ENCODE data around the gene NPY. TPM values are rescaled to one million over a fixed set of nuclear protein-coding genes. Genes with fewer than 3 reads are reported as not detected.

Gene NPY
- polyA plus RNA-seq, 2 of the 4 experiments (the other 2 are of a cell fraction): not detected

DNA sequence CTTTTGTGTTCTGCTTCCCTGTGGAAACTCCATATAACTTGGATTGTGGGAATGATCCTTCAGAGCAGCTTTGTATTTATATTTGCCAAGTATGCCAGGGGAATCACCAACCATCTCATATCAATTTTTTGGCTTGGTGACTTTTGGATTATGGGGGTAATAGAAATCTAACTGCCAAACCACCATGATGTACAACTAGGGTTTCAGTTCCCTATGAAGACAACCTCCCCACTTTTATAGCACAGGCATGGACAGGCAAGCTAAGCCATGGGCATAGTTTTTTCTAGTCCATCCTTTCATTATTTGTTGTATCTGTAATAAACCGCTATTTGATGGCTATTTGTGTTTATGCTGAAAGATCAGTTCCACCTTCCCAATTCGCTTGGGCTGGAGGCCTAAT, 17.7 kb downstream of the NPY start:
- CTCF ChIA-PET: interaction anchor here (0.6 to 1.3 kb wide), 3 partner anchors 12 to 697 kb away, joined by 3 read pairs; no protein-coding TSS in a partner anchor
- H3K9me3 ChIP-seq: no peaks in the 10 kb centered on the region

DNA sequence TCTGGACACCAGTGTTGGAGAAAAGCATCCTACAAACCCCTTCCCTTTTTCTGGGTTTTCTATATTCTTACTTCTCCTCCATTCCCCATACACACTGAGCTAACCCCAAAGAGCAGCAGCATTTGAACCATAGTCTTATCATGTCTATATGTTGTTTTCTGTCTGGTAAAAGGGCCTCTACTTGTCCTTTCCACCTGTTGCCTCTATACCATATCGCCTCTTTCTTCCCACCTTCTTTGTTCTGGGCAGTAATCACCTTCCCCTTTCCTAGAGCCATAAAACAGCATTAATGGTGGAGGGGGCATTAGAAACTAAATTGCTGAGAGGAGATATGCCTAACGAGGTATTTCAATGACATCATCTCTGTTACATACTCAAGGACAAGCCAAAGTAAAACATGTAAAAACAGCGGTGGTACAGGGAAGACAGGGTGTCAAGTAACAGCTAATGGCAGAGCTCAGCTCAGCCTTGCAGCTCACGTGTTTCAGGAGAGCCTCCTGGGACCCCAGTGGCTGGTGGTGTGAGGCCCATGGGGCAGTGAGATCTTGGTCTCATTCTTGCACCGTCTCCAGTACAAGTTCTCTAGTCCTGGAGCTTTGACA, 20.6 kb downstream of the NPY start:
- Histone ChIP-seq H3K9me3 (no peaks in the 10 kb centered on the region), H3K4me2 (no peak overlapping the region), H3K4me1 (no peaks in the 10 kb centered on the region), H3K4me3 (no peak overlapping the region), H3K27ac (no peak overlapping the region)
- WGBS (ENCODE audit: missing lambda C conversion rate): 5% methylated on average over 5 of the region's 5 CpGs
- CTCF ChIA-PET: no interaction called here
- DNase-seq (ENCODE audit: low read depth in 1 of 2, low spot score in 1 of 2): no peak
- no peak for FAIRE-seq
- TF ChIP-seq RAD21 (conservative IDR thresholded peaks at IDR 0.05 in 1 of 2, IDR thresholded peaks at IDR 0.05 in 1 of 2) (no peak), JUN (IDR thresholded peaks at IDR 0.05) (no peak), ZFP36 (IDR thresholded peaks at IDR 0.05; ENCODE audit: borderline replicate concordance, partially characterized antibody) (no peak), FOXS1 (CRISPR knock-in tag; IDR thresholded peaks at IDR 0.05) (no peak), HOXB5 (CRISPR knock-in tag; IDR thresholded peaks at IDR 0.05) (no peak), ZSCAN20 (CRISPR knock-in tag; IDR thresholded peaks at IDR 0.05) (no peak), GATA3 (IDR thresholded peaks at IDR 0.05; ENCODE audit: borderline replicate concordance) (no peak), CEBPB (IDR thresholded peaks at IDR 0.05) (no peak), FOSL2 (IDR thresholded peaks at IDR 0.05) (no peak), FOSL2 (CRISPR knock-in tag; IDR thresholded peaks at IDR 0.05) (no peak)
- TF ChIP-seq, protein P1, sequence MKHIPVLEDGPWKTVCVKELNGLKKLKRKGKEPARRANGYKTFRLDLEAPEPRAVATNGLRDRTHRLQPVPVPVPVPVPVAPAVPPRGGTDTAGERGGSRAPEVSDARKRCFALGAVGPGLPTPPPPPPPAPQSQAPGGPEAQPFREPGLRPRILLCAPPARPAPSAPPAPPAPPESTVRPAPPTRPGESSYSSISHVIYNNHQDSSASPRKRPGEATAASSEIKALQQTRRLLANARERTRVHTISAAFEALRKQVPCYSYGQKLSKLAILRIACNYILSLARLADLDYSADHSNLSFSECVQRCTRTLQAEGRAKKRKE (CRISPR knock-in tag; IDR thresholded peaks at IDR 0.05; ENCODE audit: low read depth): no peak
- TF ChIP-seq, protein P2, sequence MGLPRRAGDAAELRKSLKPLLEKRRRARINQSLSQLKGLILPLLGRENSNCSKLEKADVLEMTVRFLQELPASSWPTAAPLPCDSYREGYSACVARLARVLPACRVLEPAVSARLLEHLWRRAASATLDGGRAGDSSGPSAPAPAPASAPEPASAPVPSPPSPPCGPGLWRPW (IDR thresholded peaks at IDR 0.05): no peak
- TF ChIP-seq, protein P3, sequence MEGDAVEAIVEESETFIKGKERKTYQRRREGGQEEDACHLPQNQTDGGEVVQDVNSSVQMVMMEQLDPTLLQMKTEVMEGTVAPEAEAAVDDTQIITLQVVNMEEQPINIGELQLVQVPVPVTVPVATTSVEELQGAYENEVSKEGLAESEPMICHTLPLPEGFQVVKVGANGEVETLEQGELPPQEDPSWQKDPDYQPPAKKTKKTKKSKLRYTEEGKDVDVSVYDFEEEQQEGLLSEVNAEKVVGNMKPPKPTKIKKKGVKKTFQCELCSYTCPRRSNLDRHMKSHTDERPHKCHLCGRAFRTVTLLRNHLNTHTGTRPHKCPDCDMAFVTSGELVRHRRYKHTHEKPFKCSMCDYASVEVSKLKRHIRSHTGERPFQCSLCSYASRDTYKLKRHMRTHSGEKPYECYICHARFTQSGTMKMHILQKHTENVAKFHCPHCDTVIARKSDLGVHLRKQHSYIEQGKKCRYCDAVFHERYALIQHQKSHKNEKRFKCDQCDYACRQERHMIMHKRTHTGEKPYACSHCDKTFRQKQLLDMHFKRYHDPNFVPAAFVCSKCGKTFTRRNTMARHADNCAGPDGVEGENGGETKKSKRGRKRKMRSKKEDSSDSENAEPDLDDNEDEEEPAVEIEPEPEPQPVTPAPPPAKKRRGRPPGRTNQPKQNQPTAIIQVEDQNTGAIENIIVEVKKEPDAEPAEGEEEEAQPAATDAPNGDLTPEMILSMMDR (IDR thresholded peaks at IDR 0.05): no peak
- no peak for ATAC-seq
- POLR2A ChIA-PET: no interaction called here

More for the DNA sequence above, 17.7 kb downstream of the NPY start:
- Histone ChIP-seq H3K4me1 (no peaks in the 10 kb centered on the region), H3K4me2 (no peak overlapping the region), H3K27ac (no peak overlapping the region), H3K4me3 (no peak overlapping the region)
- DNase-seq (ENCODE audit: low read depth in 1 of 2, low spot score in 1 of 2) (no peak), FAIRE-seq (no peak), ATAC-seq (no peak)
- 3% methylated on average over 2 of the region's 2 CpGs for WGBS (ENCODE audit: missing lambda C conversion rate)
- TF ChIP-seq, protein P4, sequence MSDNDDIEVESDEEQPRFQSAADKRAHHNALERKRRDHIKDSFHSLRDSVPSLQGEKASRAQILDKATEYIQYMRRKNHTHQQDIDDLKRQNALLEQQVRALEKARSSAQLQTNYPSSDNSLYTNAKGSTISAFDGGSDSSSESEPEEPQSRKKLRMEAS (IDR thresholded peaks at IDR 0.05): no peak
- TF ChIP-seq HOXA7 (CRISPR knock-in tag; IDR thresholded peaks at IDR 0.05) (no peak), NPAS2 (CRISPR knock-in tag; IDR thresholded peaks at IDR 0.05; ENCODE audit: borderline replicate concordance) (no peak), POLR2AphosphoS2 (conservative IDR thresholded peaks at IDR 0.05; ENCODE audit: low read length) (no peak), FOSB (CRISPR knock-in tag; IDR thresholded peaks at IDR 0.05) (no peak), ZC3H11A (IDR thresholded peaks at IDR 0.05) (no peak), FOXS1 (CRISPR knock-in tag; IDR thresholded peaks at IDR 0.05) (no peak), KDM1A (IDR thresholded peaks at IDR 0.05; ENCODE audit: low read depth) (no peak), KDM5A (IDR thresholded peaks at IDR 0.05) (no peak), SREBF2 (IDR thresholded peaks at IDR 0.05) (no peak), TP53 (CRISPR knock-in tag; IDR thresholded peaks at IDR 0.05) (no peak), MYC (IDR thresholded peaks at IDR 0.05; ENCODE audit: borderline replicate concordance, low read length) (no peak)
- TF ChIP-seq, protein P1 (CRISPR knock-in tag; IDR thresholded peaks at IDR 0.05; ENCODE audit: low read depth): no peak
- TF ChIP-seq, protein P5, sequence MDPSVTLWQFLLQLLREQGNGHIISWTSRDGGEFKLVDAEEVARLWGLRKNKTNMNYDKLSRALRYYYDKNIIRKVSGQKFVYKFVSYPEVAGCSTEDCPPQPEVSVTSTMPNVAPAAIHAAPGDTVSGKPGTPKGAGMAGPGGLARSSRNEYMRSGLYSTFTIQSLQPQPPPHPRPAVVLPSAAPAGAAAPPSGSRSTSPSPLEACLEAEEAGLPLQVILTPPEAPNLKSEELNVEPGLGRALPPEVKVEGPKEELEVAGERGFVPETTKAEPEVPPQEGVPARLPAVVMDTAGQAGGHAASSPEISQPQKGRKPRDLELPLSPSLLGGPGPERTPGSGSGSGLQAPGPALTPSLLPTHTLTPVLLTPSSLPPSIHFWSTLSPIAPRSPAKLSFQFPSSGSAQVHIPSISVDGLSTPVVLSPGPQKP (IDR thresholded peaks at IDR 0.05; ENCODE audit: low read depth, low read length): no peak
- TF ChIP-seq, protein P6, sequence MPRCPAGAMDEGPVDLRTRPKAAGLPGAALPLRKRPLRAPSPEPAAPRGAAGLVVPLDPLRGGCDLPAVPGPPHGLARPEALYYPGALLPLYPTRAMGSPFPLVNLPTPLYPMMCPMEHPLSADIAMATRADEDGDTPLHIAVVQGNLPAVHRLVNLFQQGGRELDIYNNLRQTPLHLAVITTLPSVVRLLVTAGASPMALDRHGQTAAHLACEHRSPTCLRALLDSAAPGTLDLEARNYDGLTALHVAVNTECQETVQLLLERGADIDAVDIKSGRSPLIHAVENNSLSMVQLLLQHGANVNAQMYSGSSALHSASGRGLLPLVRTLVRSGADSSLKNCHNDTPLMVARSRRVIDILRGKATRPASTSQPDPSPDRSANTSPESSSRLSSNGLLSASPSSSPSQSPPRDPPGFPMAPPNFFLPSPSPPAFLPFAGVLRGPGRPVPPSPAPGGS (IDR thresholded peaks at IDR 0.05): no peak
- POLR2A ChIA-PET: no interaction called here
